ENCODE measurements around the gene NRTN.
"Not testable (repeated sequence)": the region's sequence is repeated elsewhere in the genome, so short reads cannot be mapped to it uniquely, and the experiment has no call there.

NRTN gene

DNA sequence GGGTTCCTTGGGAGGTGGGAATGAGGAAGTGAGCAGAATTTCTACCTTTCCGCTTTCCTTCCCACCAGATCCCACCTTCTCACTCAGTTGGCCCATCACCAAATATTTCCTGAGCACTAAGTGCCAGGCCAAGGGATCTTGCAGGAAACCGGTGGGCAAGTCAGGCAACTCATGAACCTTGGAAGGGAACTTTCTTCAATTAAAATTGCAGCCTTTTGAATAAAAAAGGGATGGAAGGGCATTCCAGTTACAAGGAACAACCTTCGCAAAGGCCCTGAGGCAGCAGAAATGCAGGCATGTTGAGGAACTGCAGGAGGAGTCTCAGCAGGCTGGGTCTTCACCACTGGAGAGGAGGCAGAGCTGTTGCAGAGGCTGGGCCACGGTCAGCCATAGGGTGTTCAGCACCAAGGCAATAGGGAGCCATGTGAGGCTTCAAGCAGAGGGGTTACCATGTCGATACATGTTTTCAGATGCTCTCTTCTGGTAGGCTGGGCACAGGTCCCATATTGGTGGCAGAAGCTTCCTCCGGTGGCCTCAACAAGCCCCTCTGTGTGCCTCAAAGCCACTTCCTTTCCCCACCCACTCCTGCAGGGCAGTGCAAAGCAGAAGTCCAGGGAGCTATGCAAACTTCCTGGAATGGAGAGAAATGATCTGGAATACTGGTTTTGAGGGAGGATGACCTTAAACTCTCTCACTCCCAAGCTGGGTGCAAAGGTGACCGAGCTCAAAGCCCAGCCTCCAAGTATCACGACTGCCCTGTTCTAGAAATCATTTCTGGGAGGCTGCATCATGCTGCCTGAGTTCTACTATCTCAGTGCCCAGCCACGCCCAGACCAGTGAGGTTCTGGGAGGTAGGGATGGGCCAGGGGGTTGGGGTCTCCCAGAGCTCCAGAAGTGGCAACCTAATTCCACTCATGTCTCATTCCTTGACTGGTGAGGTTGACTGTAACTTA is 34.5 kb downstream of the NRTN start, which contains the start of gene FUT6:
FUT6 (minus strand) TSS at position 638 of the 953 bp plus-strand sequence. CDS start 7,135 bp downstream, outside the sequence.
- DNase-seq, result no peak

- not testable (repeated sequence) for DNase-seq
Observed at GRCh38 chr19:5841735-5842111, 36.9 kb downstream of the NRTN start.

DNA sequence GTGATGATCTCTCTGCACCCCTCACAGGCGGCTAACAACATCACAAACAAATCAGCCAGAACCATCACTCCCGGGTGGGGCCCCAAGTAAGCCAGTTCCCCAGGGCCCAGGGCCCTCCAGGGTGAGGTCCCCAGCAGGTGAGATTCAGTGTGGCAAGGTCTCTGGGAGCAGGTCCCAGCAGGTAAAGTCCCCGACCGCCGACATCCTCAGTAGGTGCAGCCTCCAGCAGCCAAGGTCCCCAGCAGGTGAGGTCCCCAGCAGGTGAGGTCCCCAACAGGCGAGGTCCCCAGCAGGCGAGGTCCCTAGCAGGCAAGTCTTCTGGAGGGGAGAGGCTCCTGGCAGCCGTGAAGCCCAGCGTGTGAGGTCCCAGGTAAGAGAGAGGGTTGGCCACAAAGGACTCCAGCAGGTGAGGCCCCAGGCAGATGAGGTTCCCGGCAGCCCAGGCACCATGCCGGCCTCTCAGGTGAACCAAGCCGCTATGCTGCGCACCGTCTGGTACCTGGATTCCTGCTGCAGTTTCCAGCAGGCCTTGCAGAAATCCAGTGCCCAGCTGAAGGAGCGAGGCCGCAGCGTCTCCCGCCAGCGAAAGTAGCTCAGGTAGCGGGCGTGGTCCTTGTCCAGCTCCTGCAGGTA is 38.5 kb downstream of the NRTN start:
- DNase-seq, result no peak

DNA sequence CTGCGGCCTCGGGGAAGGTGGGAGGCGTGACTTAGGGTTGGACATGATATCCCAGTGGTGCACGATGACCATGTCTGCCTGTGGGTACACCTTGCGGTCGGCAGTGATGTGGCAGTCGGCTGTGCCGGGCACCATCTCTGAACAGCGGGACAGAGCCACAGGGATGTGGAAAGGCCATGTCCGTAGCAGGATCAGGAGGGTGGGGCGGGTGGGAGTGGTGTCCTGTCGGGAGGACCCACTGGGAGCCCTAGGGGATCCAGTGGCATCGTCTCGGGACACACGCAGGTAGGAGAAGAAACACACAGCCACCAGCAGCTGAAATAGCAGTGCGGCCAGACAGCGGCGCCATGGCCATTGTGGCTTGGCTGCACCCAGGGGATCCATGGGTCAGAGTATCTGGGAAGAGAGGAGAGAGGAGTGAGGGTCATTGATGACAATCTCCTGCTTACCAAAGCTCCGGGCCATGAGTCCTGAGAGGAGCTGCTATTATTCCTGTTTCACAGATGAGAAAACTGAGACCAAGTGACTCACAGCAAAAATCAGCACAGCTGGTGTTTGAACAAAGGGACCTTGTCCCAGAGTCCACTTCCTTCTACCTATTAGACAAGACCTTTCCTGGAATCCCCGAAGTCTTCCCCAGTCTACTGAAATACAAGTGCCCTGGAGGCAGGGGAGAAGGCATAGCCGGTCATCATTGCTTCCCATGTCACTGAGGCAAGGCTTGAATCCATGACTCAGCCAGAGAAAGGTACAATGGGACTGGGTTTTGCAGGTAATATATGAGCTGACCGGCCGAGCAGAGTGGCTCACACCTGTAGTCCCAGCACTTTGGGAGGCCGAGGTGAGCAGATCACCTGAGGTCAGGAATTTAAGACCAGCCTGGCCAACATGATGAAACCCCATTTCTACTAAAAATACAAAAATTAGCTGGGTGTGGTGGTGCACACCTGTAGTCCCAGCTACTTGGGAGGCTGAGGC is 39.9 kb downstream of the NRTN start:
- no peak for DNase-seq

DNA sequence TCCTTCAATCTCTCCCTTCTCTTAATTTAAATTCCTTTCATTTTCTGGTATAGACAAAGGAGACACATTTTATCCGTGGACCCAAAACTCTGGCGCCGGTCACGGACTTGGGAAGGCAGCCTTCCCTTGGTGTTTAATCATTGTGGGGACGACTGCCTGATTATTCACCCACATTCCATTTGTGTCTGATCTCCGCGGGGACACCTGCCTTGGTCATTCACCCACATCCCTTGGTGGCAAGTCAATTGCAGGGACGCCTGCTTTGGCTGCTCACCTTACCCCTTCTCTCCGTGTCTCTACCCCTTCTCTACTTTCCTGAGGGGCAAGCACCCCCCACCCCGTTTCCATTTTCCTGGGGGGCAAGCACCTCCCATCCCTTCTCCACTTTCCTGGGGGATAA is 43.0 kb downstream of the NRTN start:
- not testable (repeated sequence) for DNase-seq

DNA sequence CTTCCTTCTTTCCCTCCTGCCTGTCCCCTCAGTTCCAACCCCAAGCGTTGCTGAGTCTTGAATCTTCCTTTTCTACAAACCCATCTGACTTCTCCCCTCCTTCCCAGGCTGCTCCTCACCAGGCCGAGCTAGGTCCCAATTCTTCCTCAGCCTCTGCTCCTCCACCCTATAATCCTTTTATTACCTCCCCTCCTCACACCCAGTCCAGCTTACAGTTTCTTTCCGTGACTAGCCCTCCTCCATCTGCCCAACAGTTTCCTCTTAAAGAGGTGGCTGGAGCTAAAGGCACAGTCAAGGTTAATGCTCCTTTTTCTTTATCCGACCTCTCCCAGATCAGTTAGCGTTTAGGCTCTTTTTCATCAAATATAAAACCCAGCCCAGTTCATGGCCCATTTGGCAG is 43.8 kb downstream of the NRTN start:
- DNase-seq, result not testable (repeated sequence)

DNA sequence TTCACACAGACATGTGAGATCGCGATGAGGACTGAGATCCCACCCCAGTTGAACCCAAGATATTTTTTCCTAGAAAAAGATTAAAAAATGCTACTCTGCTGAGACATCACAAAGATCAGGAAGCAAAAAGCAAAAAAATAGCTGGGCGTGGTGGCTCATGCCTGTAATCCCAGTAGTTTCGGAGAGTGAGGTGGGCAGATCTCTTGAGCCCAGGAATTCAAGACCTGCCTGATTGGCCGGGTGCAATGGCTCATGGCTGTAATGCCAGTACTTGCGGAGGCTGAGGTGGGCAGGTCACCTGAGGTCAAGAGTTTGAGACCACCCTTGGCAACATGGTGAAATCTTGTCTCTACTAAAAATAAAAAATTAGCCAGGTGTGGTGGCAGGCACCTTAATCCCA is 45.3 kb downstream of the NRTN start:
- no peak for DNase-seq

DNA sequence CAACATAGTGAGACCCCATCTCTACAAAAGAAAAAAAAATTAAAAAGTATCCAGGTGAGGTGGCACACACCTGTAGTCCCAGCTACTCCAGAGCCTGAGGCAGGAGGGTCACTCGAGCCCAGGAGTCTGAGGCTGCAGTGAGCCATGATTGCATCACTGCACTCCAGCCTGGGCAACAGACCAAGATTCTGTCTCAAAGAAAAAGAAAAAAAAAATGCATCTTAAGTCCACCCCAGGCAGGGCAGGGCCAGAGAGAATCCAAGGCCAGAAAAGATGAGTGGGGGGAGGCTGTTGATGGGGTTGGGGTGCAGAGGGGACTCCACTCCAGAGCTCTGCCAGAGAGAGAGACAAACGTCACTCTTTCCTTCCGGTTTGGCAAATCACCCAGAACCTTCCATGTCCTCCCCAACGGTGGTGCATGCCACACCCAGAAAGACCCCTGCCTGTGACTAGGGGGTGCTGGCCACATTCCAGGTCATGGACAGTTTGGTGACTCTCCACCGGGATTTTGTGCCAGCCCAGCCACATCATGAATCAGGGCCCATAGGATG is 46.0 kb downstream of the NRTN start:
- DNase-seq, result no peak

- DNase-seq, result no peak
Observed at GRCh38 chr19:5851302-5851701, 46.4 kb downstream of the NRTN start, which contains the start of gene FUT3. Gene FUT3, minus strand, starts transcription at chr19:5851449.

GRCh38 chr19:5854121-5854520 is 49.3 kb downstream of the NRTN start:
- DNase-seq, result not testable (repeated sequence)

DNA sequence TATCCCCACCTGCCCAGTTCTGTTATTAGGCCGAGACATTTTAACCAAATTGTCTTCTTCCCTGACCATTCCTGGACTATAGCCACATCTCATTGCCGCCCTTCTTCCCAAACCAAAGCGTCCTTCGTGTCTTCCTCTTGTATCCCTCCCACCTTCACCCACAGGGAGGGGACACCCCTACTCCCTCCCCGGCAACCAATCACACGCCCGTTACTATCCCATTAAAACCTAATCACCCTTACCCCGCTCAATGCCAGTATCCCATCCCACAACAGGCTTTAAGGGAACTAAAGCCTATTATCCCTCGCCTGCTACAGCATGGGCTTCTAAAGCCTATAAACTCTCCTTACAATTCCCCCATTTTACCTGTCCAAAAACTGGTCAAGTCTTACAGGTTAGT is 50.3 kb downstream of the NRTN start:
- DNase-seq, result not testable (repeated sequence)

DNA sequence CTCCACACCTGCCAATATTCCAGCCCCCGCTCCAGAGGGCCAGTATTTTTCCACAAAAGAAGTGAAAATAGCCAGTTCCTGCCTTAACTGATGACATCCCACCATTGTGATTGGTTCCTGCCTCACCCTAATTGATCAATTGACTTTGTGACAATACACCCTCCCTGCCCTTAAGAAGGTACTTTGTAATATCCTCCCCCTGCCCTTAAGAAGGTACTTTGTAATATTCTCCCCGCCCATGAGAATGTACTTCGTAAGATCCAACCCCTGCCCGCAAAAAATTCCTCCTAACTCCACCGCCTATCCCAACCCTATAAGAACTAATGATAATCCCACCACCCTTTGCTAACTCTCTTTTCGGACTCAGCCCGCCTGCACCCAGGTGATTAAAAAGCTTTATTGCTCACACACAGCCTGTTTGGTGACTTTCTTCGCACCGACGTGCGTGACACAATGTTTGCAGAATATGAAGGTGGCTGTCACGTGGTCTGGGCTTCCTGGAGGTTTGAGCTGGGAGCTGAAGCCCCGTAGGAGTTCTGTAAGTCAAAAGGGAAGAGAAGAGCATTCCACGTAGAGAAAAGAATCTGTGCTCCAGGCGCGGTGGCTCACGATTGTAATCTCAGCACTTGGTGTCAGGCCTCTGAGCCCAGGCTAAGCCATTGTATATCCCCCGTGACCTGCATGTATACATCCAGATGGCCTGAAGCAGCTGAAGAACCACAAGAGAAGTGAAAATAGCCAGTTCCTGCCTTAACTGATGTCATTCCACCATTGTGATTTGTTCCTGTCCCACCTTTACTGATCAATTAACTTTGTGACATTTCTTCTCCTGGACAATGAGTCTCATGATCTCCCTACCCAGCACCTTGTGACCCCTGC is 52.6 kb downstream of the NRTN start:
- no peak for DNase-seq

DNA sequence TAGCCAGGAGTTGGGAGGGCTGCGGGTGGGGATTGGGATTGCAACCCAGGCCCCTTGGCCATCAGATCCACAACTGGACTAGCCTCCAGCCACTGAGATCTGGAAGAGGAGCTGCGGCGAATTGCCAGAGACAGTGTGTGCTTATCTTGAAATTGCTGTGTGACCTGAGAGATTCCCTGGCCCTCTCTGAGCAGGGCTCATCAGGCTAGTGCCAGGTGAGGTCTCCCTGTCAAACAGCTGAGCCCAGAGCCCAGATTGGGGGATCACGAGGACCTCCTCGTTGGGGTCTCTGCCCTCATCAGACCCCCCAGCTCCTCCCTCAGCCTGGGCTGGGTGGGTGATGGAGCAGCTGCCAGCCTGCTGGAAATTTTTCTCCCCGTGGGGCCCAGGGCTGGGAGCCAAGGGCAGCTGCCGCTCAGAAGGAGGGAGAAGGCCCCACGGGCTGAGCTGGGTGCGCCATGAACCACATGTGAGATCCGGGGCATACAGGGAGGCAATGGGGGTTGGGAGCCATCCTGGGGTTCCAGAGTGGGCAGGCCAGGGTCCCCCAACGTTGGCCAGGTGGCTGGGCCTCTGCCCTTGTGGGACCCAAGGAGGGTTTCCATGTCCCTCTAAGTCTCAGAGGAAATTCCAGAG is 58.3 kb downstream of the NRTN start:
- no peak for DNase-seq

DNA sequence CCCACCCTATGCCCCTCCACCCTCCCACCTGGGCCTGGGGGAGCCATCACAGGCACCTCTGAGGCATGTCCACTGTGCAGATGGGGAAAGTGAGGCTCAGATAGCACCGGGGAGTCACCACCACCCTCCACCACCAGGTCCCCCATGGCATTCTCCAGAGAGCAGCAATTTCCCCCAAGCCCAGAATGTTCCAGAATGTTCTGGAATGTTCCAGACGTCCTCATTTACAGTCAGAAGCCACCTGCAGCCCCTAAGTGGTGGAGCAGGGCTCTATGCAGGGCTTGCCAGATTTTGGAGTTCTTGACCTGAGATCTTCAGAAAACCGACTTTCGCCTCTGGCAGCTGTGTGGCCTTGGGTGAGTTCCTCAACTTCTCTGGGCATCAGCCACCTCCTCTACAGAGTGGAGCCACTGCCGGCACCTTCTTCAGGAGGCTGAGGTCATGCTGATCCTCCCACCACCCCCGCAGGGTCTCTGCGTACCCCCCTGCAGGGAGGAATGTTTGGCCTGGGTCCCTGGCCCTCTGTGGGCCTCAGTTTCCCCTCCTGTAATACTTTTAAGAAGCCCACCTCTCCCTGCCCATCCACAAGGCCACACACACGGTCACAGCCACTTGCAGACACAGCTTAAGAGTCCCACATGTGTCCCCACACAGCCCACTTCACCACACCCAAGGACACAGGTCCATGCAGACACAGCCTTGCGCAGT is 59.3 kb downstream of the NRTN start:
- no peak for DNase-seq

DNA sequence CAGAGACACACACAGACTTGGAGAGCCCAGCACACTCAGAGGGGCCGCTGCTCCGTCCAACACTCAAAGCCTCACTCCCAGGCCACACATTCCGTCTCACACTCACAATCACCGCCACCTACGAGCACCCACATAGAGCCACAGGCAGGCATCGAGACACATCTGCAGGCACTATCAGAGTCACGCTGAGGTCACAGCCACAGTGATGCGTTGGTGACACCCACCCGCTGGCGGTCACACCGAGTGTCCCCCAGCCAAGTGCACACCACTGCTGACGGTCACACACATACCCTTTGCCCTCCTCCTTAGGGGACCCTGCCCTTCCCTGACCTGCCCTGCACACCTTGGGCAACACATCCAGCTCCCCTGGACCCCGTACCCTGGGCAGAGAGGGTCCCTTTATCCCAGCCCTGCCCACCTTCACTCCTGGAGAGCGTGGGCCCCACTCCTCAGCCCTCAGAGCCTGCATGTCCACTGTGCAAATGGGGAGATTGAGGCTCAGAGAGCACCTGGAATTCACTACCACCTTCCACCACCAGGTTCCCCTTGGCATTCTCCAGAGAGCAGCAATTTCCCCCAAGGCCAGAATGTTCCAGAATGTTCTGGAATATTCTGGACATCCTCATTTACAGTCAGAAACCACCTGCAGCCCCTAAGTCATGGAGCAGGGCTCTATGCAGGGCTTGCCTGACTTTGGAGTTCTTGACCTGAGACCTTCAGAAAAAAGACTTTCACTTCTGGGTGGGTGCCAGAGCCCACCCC is 60.0 kb downstream of the NRTN start:
- DNase-seq, result no peak

- DNase-seq, result no peak
Observed at GRCh38 chr19:5865772-5866171, 60.9 kb downstream of the NRTN start.

DNA sequence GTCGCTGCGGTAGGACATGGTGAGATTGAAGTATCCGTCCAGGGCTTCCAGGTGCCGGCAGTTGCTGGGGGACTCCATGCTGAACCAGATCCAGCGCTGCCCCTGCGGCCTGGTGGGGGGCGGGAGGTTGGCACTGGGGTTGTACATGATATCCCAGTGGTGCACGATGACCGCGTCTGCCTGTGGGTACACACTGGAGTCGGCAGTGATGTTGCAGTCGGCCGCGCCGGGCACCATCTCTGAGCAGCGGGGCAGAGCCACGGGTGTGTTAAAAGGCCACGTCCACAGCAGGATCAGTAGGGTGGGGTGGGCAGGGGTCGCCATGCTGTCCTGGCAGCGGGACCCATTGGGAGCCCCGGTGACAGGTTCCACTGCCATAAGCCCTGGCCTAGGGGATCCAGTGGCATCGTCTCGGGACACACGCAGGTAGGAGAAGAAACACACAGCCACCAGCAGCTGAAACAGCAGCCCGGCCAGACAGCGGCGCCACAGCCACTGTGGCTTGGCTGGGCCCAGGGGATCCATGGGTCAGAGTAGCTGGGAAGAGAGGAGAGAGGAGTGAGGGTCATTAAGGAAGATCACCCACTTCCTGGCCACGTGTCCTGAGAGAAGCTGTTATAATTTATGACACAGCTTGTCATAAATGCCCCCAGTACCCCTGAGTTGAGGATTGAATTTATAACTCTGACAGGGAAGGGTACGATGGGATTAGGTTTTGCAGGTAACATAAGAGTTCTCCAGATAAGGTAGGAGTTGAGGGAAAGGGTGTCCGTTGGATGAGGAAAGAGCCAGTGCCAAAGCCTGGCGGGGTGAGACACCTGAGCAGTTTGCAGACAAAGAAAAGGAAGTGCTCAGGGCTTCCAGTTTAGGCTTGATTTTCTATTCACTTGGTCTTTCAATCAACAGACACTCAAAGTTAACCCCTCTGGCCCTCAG is 62.6 kb downstream of the NRTN start:
- no peak for DNase-seq

DNA sequence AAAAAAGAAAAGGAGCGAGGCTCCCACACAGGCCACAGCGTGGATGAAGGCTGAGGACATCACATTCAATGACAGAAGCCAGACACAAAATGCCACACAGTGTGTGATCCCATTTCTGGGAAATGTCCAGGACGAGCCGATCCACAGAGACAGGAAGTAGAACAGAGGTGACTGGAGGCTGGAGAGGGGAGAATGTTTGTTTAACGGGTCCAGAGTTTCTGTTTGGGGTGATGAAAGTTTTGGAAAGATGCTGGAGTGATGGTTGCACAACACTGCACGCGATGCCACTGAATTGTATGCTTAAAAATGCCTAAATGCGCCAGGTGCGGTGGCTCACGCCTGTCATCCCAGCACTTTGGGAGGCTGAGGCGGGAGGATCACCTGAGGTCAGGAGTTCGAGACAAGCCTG is 66.1 kb downstream of the NRTN start:
- DNase-seq, result no peak
